HEK293 (cell line): ENCODE data around the gene TFAP2C.

Source experiments
- CTCF ChIP-seq: fragments of 450-650 bp; formaldehyde crosslinking; IDR thresholded peaks from 2 replicates; pipeline ENCODE4 v1.5.1; 2016; ENCODE audit warnings: missing biosample characterization, missing genetic modification characterization
- PRDM10 ChIP-seq: fragments of 450-650 bp; formaldehyde crosslinking; IDR thresholded peaks from 2 replicates; pipeline ENCODE4 v1.5.1; 2016; ENCODE audit warnings: missing biosample characterization, missing genetic modification characterization
- TCF7L2 ChIP-seq: IDR thresholded peaks from 2 replicates; pipeline ENCODE4 v1.6.1; 2011; ENCODE audit warnings: low read depth, mild to moderate bottlenecking, inconsistent platforms, low read length, moderate library complexity, borderline replicate concordance
- YY1 ChIP-seq: fragments of 450-650 bp; formaldehyde crosslinking; IDR thresholded peaks from 2 replicates; pipeline ENCODE4 v1.5.1; 2018; ENCODE audit warnings: missing biosample characterization, missing genetic modification characterization
- ZNF140 ChIP-seq: fragments of 450-650 bp; formaldehyde crosslinking; IDR thresholded peaks from 2 replicates; pipeline ENCODE4 v1.5.1; 2016; ENCODE audit warnings: missing biosample characterization, missing genetic modification characterization
- ZNF776 ChIP-seq: fragments of 450-650 bp; formaldehyde crosslinking; IDR thresholded peaks from 2 replicates; pipeline ENCODE4 v1.5.0; 2017; ENCODE audit warnings: missing biosample characterization, missing genetic modification characterization, borderline replicate concordance

- TF ChIP-seq CTCF (tag by site-specific recombination) (no peak), YY1 (tag by site-specific recombination) (no peak), ZNF776 (tag by site-specific recombination) (no peak), TCF7L2 (no peak), PRDM10 (no peak), ZNF140 (tag by site-specific recombination) (no peak)
These were observed 21.9 kb upstream of the TFAP2C start for GRCh38 chr20:56607061-56607704.
